Lung microvascular endothelial cell (primary cell): Measurements from ENCODE around the gene POTEG. TPM values are rescaled to one million over a fixed set of nuclear protein-coding genes. Genes with fewer than 3 reads are reported as not detected.
"Not testable (repeated sequence)": the region's sequence is repeated elsewhere in the genome, so short reads cannot be mapped to it uniquely, and the experiment has no call there.

ENCODE experiments used
- DNase-seq, 2 donors: peaks; one replicate each; pipeline versions ENCODE4 v3.0.0 to v3.0.0-alpha.2; 2010; ENCODE audit warnings: low read depth in 2 of 2
- total RNA-seq: library from RNA; depleted of rRNA; stranded (reverse); fragments of >200 nt; gene quantifications from 2 replicates; pipeline ENCODE4 v1.2.1, GENCODE V29; 2014

Gene POTEG
- total RNA-seq = not detected in 2 replicates

GRCh38 chr14:19434241-19434640 lies at the start of gene POTEG:
POTEG (minus strand) TSS chr14:19434341; CDS start chr14:19434289, 52 bp downstream.
- DNase-seq = not testable (repeated sequence)

GRCh38 chr14:19482093-19482492 lies 48.0 kb upstream of the POTEG start:
- DNase-seq = not testable (repeated sequence)

- not testable (repeated sequence) for DNase-seq
Measured at GRCh38 chr14:19481421-19481820, 47.3 kb upstream of the POTEG start.

- not testable (repeated sequence) for DNase-seq
Measured at GRCh38 chr14:19480491-19480890, 46.4 kb upstream of the POTEG start.

GRCh38 chr14:19445761-19446160 lies 11.6 kb upstream of the POTEG start:
- not testable (repeated sequence) for DNase-seq

GRCh38 chr14:19439826-19440225 lies 5.7 kb upstream of the POTEG start:
- not testable (repeated sequence) for DNase-seq

- not testable (repeated sequence) for DNase-seq
Measured at GRCh38 chr14:19439219-19439618, 5.1 kb upstream of the POTEG start.

GRCh38 chr14:19437126-19437443 lies 2.9 kb upstream of the POTEG start:
- DNase-seq = not testable (repeated sequence)

GRCh38 chr14:19436311-19437125 lies 2.4 kb upstream of the POTEG start:
- DNase-seq = not testable (repeated sequence)

GRCh38 chr14:19435852-19436251 lies 1.7 kb upstream of the POTEG start:
- DNase-seq = not testable (repeated sequence)

- DNase-seq = not testable (repeated sequence)
Measured at GRCh38 chr14:19434891-19435290, 750 bp upstream of the POTEG start.

GRCh38 chr14:19433765-19434164 lies 376 bp downstream of the POTEG start:
- DNase-seq = not testable (repeated sequence)

GRCh38 chr14:19408519-19408918 lies 25.6 kb downstream of the POTEG start:
- DNase-seq = not testable (repeated sequence)

GRCh38 chr14:19402097-19402496 lies 32.0 kb downstream of the POTEG start:
- not testable (repeated sequence) for DNase-seq

- not testable (repeated sequence) for DNase-seq
Measured at GRCh38 chr14:19394727-19395126, 39.4 kb downstream of the POTEG start.

GRCh38 chr14:19390230-19390629 lies 43.9 kb downstream of the POTEG start:
- DNase-seq = not testable (repeated sequence)

GRCh38 chr14:19388741-19389140 lies 45.4 kb downstream of the POTEG start:
- DNase-seq = not testable (repeated sequence)

GRCh38 chr14:19386996-19387395 lies 47.1 kb downstream of the POTEG start:
- not testable (repeated sequence) for DNase-seq

- not testable (repeated sequence) for DNase-seq
Measured at GRCh38 chr14:19386309-19386708, 47.8 kb downstream of the POTEG start.

- not testable (repeated sequence) for DNase-seq
Measured at GRCh38 chr14:19384088-19384781, 49.9 kb downstream of the POTEG start.

- not testable (repeated sequence) for DNase-seq
Measured at GRCh38 chr14:19383008-19383584, 51.0 kb downstream of the POTEG start.

GRCh38 chr14:19380137-19380536 lies 54.0 kb downstream of the POTEG start:
- not testable (repeated sequence) for DNase-seq
